H1 (cell line): ENCODE measurements around the gene WFDC5. TPM values are rescaled to one million over a fixed set of nuclear protein-coding genes. Genes with fewer than 3 reads are reported as not detected.

Experiments
- CTCF ChIA-PET: fragments of 300-600 bp; sonication (Branson Sonifier 250); formaldehyde crosslinking; loops from one replicate; lab custom pipeline; 2021; ENCODE audit not compliant: partially characterized antibody; lab: Charles Lee
- POLR2A ChIA-PET: fragments of 300-600 bp; sonication (Branson Sonifier 250); formaldehyde crosslinking; loops from one replicate; lab custom pipeline; 2021; ENCODE audit warnings: inconsistent platforms; ENCODE audit not compliant: partially characterized antibody; lab: Charles Lee
- DNase-seq, 2 experiments: peaks; one replicate each; pipeline versions ENCODE4 v3.0.0 to v3.0.0-alpha.2; 2010 to 2022; ENCODE audit warnings: low spot score in 2 of 2, low read depth in 1 of 2, mixed read lengths in 1 of 2
- FAIRE-seq: peaks from 2 replicates; lab custom pipeline; 2011; peaks lifted over from hg19 to GRCh38; lab: Jason Lieb, UNC
- H2AFZ ChIP-seq: 2 replicates; pipeline ENCODE4 v1.8.1; 2012; ENCODE audit warnings: low read length, inconsistent platforms
- H2AK5ac ChIP-seq: 2 replicates; pipeline ENCODE4 v1.6.1; 2013; ENCODE audit warnings: low read depth, low read length
- H2BK120ac ChIP-seq: replicated peaks from 2 replicates; pipeline ENCODE3; 2013; ENCODE audit warnings: low read depth, low read length, inconsistent platforms
- H2BK12ac ChIP-seq: 2 replicates; pipeline ENCODE4 v1.6.1; 2013; ENCODE audit warnings: low read depth, low read length
- H2BK15ac ChIP-seq: 2 replicates; pipeline ENCODE4 v1.6.1; 2013; ENCODE audit warnings: low read length
- H2BK20ac ChIP-seq: 2 replicates; pipeline ENCODE4 v1.6.1; 2013; ENCODE audit warnings: low read length
- H2BK5ac ChIP-seq: 2 replicates; pipeline ENCODE4 v1.6.1; 2013; ENCODE audit warnings: low read depth, low read length
- H3K14ac ChIP-seq: 2 replicates; pipeline ENCODE4 v1.6.1; 2013; ENCODE audit warnings: inconsistent platforms; ENCODE audit not compliant: insufficient read length
- H3K18ac ChIP-seq: 2 replicates; pipeline ENCODE4 v1.6.1; 2013; ENCODE audit warnings: low read length; ENCODE audit errors: extremely low read depth
- H3K23ac ChIP-seq: 2 replicates; pipeline ENCODE4 v1.6.1; 2013; ENCODE audit warnings: inconsistent platforms; ENCODE audit not compliant: insufficient read length
- H3K23me2 ChIP-seq: 2 replicates; pipeline ENCODE4 v1.6.1; 2013; ENCODE audit warnings: low read depth, low read length
- H3K27ac ChIP-seq: 2 replicates; pipeline ENCODE4 v1.6.1; 2011; ENCODE audit warnings: low read depth, low read length, inconsistent platforms
- H3K27me3 ChIP-seq, 4 experiments: replicated peaks in 1 of 4; 1 replicate in 1 of 4; 2 replicates in 3 of 4; pipeline versions ENCODE4 v1.6.1 to v1.8.1; 2011 to 2013; ENCODE audit warnings: low read length in 3 of 4, mild to moderate bottlenecking in 3 of 4, inconsistent platforms in 2 of 4, mixed read lengths in 2 of 4, moderate library complexity in 1 of 4; ENCODE audit not compliant: control insufficient read depth in 3 of 4, insufficient read depth in 3 of 4; ENCODE audit errors: extremely low read depth in 1 of 4
- H3K36me3 ChIP-seq, 4 experiments: 2 replicates each; pipeline versions ENCODE4 v1.6.1 to v1.8.1; 2011 to 2013; ENCODE audit warnings: mild to moderate bottlenecking in 4 of 4, low read length in 3 of 4, moderate library complexity in 2 of 4, control low read depth in 1 of 4, inconsistent platforms in 1 of 4; ENCODE audit not compliant: insufficient read depth in 4 of 4, control insufficient read depth in 2 of 4
- H3K4ac ChIP-seq: replicated peaks from 2 replicates; pipeline ENCODE3; 2013; ENCODE audit warnings: low read length, low read depth, mixed read lengths, inconsistent platforms; ENCODE audit not compliant: insufficient read length
- H3K4me1 ChIP-seq, 4 experiments: replicated peaks in 1 of 4; 1 replicate in 1 of 4; 2 replicates in 3 of 4; pipeline versions ENCODE4 v1.6.1 to v1.8.1; 2011 to 2013; ENCODE audit warnings: low read length in 3 of 4, inconsistent platforms in 2 of 4, mixed read lengths in 1 of 4; ENCODE audit not compliant: insufficient read depth in 4 of 4, control insufficient read depth in 3 of 4
- H3K4me2 ChIP-seq, 2 experiments: 2 replicates each; pipeline versions ENCODE4 v1.6.1 to v1.8.1; 2011 to 2013; ENCODE audit warnings: low read depth in 2 of 2, low read length in 2 of 2, control low read depth in 1 of 2, inconsistent platforms in 1 of 2, mild to moderate bottlenecking in 1 of 2; ENCODE audit not compliant: insufficient read depth in 1 of 2
- H3K4me3 ChIP-seq, 4 experiments: fragments of 200-600, 300-600 bp in 1 of 4; sonication (generic), shearing (Covaris generic), sonication (Bioruptor Twin) in 1 of 4; 2 replicates each; pipeline versions ENCODE4 v1.5.1 to v1.8.1; 2011 to 2016; ENCODE audit warnings: low read length in 4 of 4, low read depth in 3 of 4, control low read depth in 2 of 4, inconsistent platforms in 2 of 4, mild to moderate bottlenecking in 2 of 4, mixed read lengths in 1 of 4, moderate library complexity in 1 of 4; ENCODE audit not compliant: insufficient read depth in 2 of 4; ENCODE audit errors: extremely low read depth in 1 of 4
- H3K56ac ChIP-seq: replicated peaks from 2 replicates; pipeline ENCODE3; 2013; ENCODE audit warnings: low read depth, mild to moderate bottlenecking, mixed read lengths, low read length, inconsistent platforms; ENCODE audit not compliant: insufficient read length
- H3K79me1 ChIP-seq: 2 replicates; pipeline ENCODE4 v1.6.1; 2013; ENCODE audit warnings: low read depth, low read length, control low read depth
- H3K79me2 ChIP-seq, 2 experiments: 2 replicates each; pipeline versions ENCODE4 v1.6.1 to v1.8.1; 2012 to 2013; ENCODE audit warnings: low read length in 2 of 2, mild to moderate bottlenecking in 2 of 2, inconsistent platforms in 1 of 2; ENCODE audit not compliant: insufficient read depth in 2 of 2, control insufficient read depth in 1 of 2
- H3K9ac ChIP-seq, 4 experiments: replicated peaks in 1 of 4; 1 replicate in 1 of 4; 2 replicates in 3 of 4; pipeline versions ENCODE4 v1.6.1 to v1.8.1; 2011 to 2013; ENCODE audit warnings: low read depth in 3 of 4, low read length in 3 of 4, control low read depth in 2 of 4, mild to moderate bottlenecking in 2 of 4, moderate library complexity in 2 of 4, inconsistent platforms in 1 of 4; ENCODE audit errors: extremely low read depth in 1 of 4
- H3K9me3 ChIP-seq, 2 experiments: 2 replicates each; pipeline versions ENCODE4 v1.6.1 to v1.8.1; 2012 to 2013; ENCODE audit warnings: mild to moderate bottlenecking in 2 of 2, moderate library complexity in 2 of 2, control low read depth in 1 of 2, inconsistent platforms in 1 of 2, low read depth in 1 of 2, low read length in 1 of 2, mixed read lengths in 1 of 2; ENCODE audit not compliant: insufficient read depth in 2 of 2
- H4K20me1 ChIP-seq, 2 experiments: replicated peaks in 1 of 2; 2 replicates each; pipeline versions ENCODE3 to v1.8.1; 2011 to 2013; ENCODE audit warnings: inconsistent platforms in 2 of 2, low read length in 2 of 2, mild to moderate bottlenecking in 1 of 2; ENCODE audit not compliant: insufficient read depth in 2 of 2, control insufficient read depth in 1 of 2
- H4K5ac ChIP-seq: 2 replicates; pipeline ENCODE4 v1.6.1; 2013; ENCODE audit warnings: low read length, low read depth, mixed read lengths, inconsistent platforms; ENCODE audit not compliant: insufficient read length
- H4K8ac ChIP-seq: 2 replicates; pipeline ENCODE4 v1.8.0; 2013; ENCODE audit warnings: mild to moderate bottlenecking, moderate library complexity, low read length, inconsistent platforms; ENCODE audit not compliant: insufficient read depth; ENCODE audit errors: extremely low read depth
- H4K91ac ChIP-seq: replicated peaks from 2 replicates; pipeline ENCODE3; 2013; ENCODE audit warnings: low read length, mixed read lengths, inconsistent platforms; ENCODE audit not compliant: insufficient read length
- CBX5 ChIP-seq: fragments of 300-800, 300-1000 bp; sonication (generic); IDR thresholded peaks from 2 replicates; pipeline ENCODE4 v1.7.1; 2016; ENCODE audit warnings: antibody characterized with exemption, low read length, low read depth
- HDAC6 ChIP-seq: IDR thresholded peaks from one replicate; pipeline ENCODE4 v1.7.1; 2012; ENCODE audit warnings: low read depth, mild to moderate bottlenecking, inconsistent platforms, low read length, moderate library complexity
- JUN ChIP-seq: IDR thresholded peaks from 2 replicates; pipeline ENCODE4 v1.6.1; 2011; ENCODE audit warnings: low read depth, mild to moderate bottlenecking, improper control_type of control experiment, low read length
- SAP30 ChIP-seq: fragments of 300-600 bp; sonication (generic); IDR thresholded peaks from 2 replicates; pipeline ENCODE4 v1.7.1; 2012; ENCODE audit warnings: low read length, moderate library complexity, mild to moderate bottlenecking, inconsistent platforms; ENCODE audit not compliant: insufficient read depth, insufficient replicate concordance
- SIX5 ChIP-seq: IDR thresholded peaks from 2 replicates; pipeline ENCODE4 v1.6.1; 2011; ENCODE audit warnings: mild to moderate bottlenecking, low read depth, low read length
- SP4 ChIP-seq: IDR thresholded peaks from 2 replicates; pipeline ENCODE4 v1.6.1; 2012; ENCODE audit warnings: low read length, inconsistent platforms
- TAF1 ChIP-seq: IDR thresholded peaks from 2 replicates; pipeline ENCODE4 v1.6.1; 2011; ENCODE audit warnings: mild to moderate bottlenecking, low read depth, low read length
- WGBS, 2 experiments: shearing (Covaris generic) in 1 of 2; methylation state at CpG; one replicate each; pipeline versions ENCODE4 v1.1.6 to v1.1.7; 2013 to 2015; ENCODE audit warnings: low lambda C conversion rate in 2 of 2, mixed read lengths in 2 of 2, inconsistent platforms in 1 of 2, low coverage in 1 of 2, missing lambda C conversion rate in 1 of 2; ENCODE audit not compliant: insufficient replicate concordance in 2 of 2, insufficient coverage in 1 of 2, insufficient read length in 1 of 2; ENCODE audit errors: extremely low coverage in 1 of 2, missing lambda C conversion rate in 1 of 2; 5-methylcytosine and 5-hydroxymethylcytosine counted together
- polyA plus RNA-seq, 7 experiments: library from polyadenylated mRNA; depleted of rRNA in 3 of 7; stranded (reverse) in 5 of 7; unstranded in 2 of 7; fragments of >200 nt in 5 of 7; fragments of 200-250 nt in 2 of 7; gene quantifications; 1 replicate in 5 of 7; 2 replicates in 1 of 7; 4 replicates in 1 of 7; pipeline versions ENCODE4 v1.2.1 to v1.2.3, GENCODE V29; 2011 to 2013; ENCODE audit warnings: missing spikeins in 2 of 7, mixed read lengths in 2 of 7
- total RNA-seq: library from RNA; stranded (reverse); fragmentation: NEBNext Ultra II Directional; extraction: Animal tissue kit (Norgen Biotek cat#: 25700); gene quantifications from 2 replicates; pipeline ENCODE4 v1.2.1, GENCODE V29; 2021

The WFDC5 gene
- total and polyA plus RNA-seq, 2 of the 8 experiments (the other 6 are each of a cell fraction or from before 2014, with no cell fraction given) = not detected

GRCh38 chr20:45136911-45137310 lies 21.9 kb upstream of the WFDC5 start:
- Histone ChIP-seq H2BK120ac (no peak overlapping the region), H2BK15ac (no peak overlapping the region), H3K56ac (no peak overlapping the region), H3K4me2 (no peak overlapping the region), H3K9ac (no peak overlapping the region), H3K4me3 (no peak overlapping the region), H2AK5ac (no peak overlapping the region), H4K91ac (no peak overlapping the region), H4K8ac (no peak overlapping the region), H4K20me1 (no peaks in the 10 kb centered on the region), H3K27me3 (no peaks in the 10 kb centered on the region), H3K23ac (no peak overlapping the region), H3K27ac (no peak overlapping the region), H3K36me3 (no peaks in the 10 kb centered on the region), H3K4me1 (no peaks in the 10 kb centered on the region), H2BK5ac (no peak overlapping the region), H3K14ac (no peak overlapping the region), H3K9me3 (no peaks in the 10 kb centered on the region), H3K23me2 (no peaks in the 10 kb centered on the region; the same call in 1 of the 2 replicates), H2BK12ac (no peak overlapping the region), H2BK20ac (no peak overlapping the region), H3K18ac (no peak overlapping the region), H3K79me2 (no peaks in the 10 kb centered on the region), H3K79me1 (no peaks in the 10 kb centered on the region), H3K4ac (no peak overlapping the region), H2AFZ (no peak overlapping the region), H4K5ac (no peak overlapping the region)
- POLR2A ChIA-PET = interaction anchor here (0.6 kb wide), 1 partner anchor 32 kb away, joined by 3 read pairs; no protein-coding TSS in a partner anchor
- whole genome bisulfite sequencing, 2 experiments = 73% methylated on average over 2 of the region's 2 CpGs; no CpG with 5 or more reads in 1 of the 2 experiments
- FAIRE-seq (no peak), DNase-seq (no peak)
- CTCF ChIA-PET = interaction anchor here (0.9 to 1.2 kb wide), 5 partner anchors 16 to 154 kb away, joined by 3 to 7 read pairs (median 3); no protein-coding TSS in a partner anchor
- TF ChIP-seq CBX5 (no peak), SAP30 (no peak), TAF1 (no peak), SIX5 (no peak), JUN (no peak), SP4 (no peak), HDAC6 (no peak)
